Natural killer cell (primary cell): Measurements from ENCODE around the gene UNC5B. TPM values are rescaled to one million over a fixed set of nuclear protein-coding genes. Genes with fewer than 3 reads are reported as not detected.

ENCODE experiments used
- ATAC-seq, 3 donors: fragments of 150-1000 bp in 2 of 3; fragments of 200-7000 bp in 1 of 3; cut with Tn5 transposase; 1 replicate in 1 of 3; 2 replicates in 2 of 3; pipeline ENCODE4 v1.10.0; 2021; ENCODE audit warnings: mild to moderate bottlenecking in 2 of 3, moderate library complexity in 2 of 3
- DNase-seq, 2 donors: peaks; one replicate each; pipeline versions ENCODE4 v3.0.0 to v3.0.0-alpha.2; 2013 to 2021; ENCODE audit warnings: mixed read lengths in 1 of 2
- H3K27ac ChIP-seq: one replicate; pipeline ENCODE4 v1.5.1; 2013; ENCODE audit warnings: mild to moderate bottlenecking, low read length
- H3K27me3 ChIP-seq: one replicate; pipeline ENCODE4 v1.6.1; 2013; ENCODE audit warnings: low read length; ENCODE audit not compliant: control insufficient read depth, insufficient read depth
- H3K36me3 ChIP-seq: one replicate; pipeline ENCODE4 v1.6.1; 2013; ENCODE audit warnings: low read length; ENCODE audit not compliant: control insufficient read depth, insufficient read depth
- H3K4me1 ChIP-seq: one replicate; pipeline ENCODE4 v1.6.1; 2013; ENCODE audit warnings: low read length; ENCODE audit not compliant: control insufficient read depth, insufficient read depth
- H3K4me3 ChIP-seq: one replicate; pipeline ENCODE4 v1.5.1; 2013; ENCODE audit warnings: low read length
- H3K9me3 ChIP-seq: one replicate; pipeline ENCODE4 v1.6.1; 2013; ENCODE audit warnings: low read length; ENCODE audit not compliant: control insufficient read depth, insufficient read depth
- H3K27ac Mint-ChIP-seq, 2 donors: one replicate each; pipeline ENCODE4 v1.8.0; 2022; ENCODE audit warnings: mild to moderate bottlenecking in 2 of 2, mixed read lengths in 2 of 2, moderate library complexity in 1 of 2
- H3K27me3 Mint-ChIP-seq, 2 donors: one replicate each; pipeline ENCODE4 v1.8.0; 2022; ENCODE audit warnings: low read depth in 2 of 2, mixed read lengths in 2 of 2
- H3K36me3 Mint-ChIP-seq: one replicate; pipeline ENCODE4 v1.8.0; 2022; ENCODE audit warnings: mixed read lengths
- H3K4me1 Mint-ChIP-seq, 2 donors: one replicate each; pipeline ENCODE4 v1.8.0; 2022; ENCODE audit warnings: mixed read lengths in 2 of 2
- H3K4me3 Mint-ChIP-seq: one replicate; pipeline ENCODE4 v1.8.0; 2022; ENCODE audit warnings: mild to moderate bottlenecking, moderate library complexity, mixed read lengths
- H3K9me3 Mint-ChIP-seq, 2 donors: one replicate each; pipeline ENCODE4 v1.8.0; 2022; ENCODE audit warnings: mixed read lengths in 2 of 2
- CTCF ChIP-seq: fragments of 200-600 bp; IDR thresholded peaks from one replicate; pipeline ENCODE4 v1.8.0; 2022; ENCODE audit warnings: antibody characterized with exemption
- WGBS: methylation state at CpG from one replicate; pipeline ENCODE4 v1.1.7; 2013; ENCODE audit warnings: missing lambda C conversion rate; ENCODE audit not compliant: insufficient coverage; 5-methylcytosine and 5-hydroxymethylcytosine counted together
- intact Hi-C: fragments of 100-400 bp; cut with micrococcal nuclease; formaldehyde crosslinking; loops from one replicate; pipeline ENCODE4 v1.14.2; 2022
- total RNA-seq, 4 donors: library from RNA; stranded (reverse); fragments of 120-200 nt in 1 of 4; gene quantifications; one replicate each; pipeline versions ENCODE4 v1.2.3 to v1.2.4, GENCODE V29; 2013 to 2022

Gene UNC5B
- total RNA-seq, 3 donors from 2014 or later (not counting 1 experiment from before 2014, with no cell fraction given), result 0.09 to 0.65 (median 0.09) TPM

- Mint-ChIP-seq H3K27me3 (no peaks in the 10 kb centered on the region), H3K36me3 (no peaks in the 10 kb centered on the region), H3K9me3 (no peaks in the 10 kb centered on the region), H3K27ac (no peak overlapping the region), H3K4me3 (no peak overlapping the region), H3K4me1 (no peaks in the 10 kb centered on the region)
- ATAC-seq (no peak), DNase-seq (no peak)
- TF ChIP-seq CTCF, result no peak
- WGBS, result 86% methylated on average over 8 of the region's 12 CpGs
- no peaks in the 10 kb centered on the region for H3K9me3 ChIP-seq
- no peak overlapping the region for H3K27ac ChIP-seq
- no peaks in the 10 kb centered on the region for H3K27me3 ChIP-seq
- intact Hi-C loops, result no loop called here
- H3K4me1 ChIP-seq, result no peaks in the 10 kb centered on the region
- H3K36me3 ChIP-seq, result no peaks in the 10 kb centered on the region
- H3K4me3 ChIP-seq, result no peak overlapping the region
Observed at GRCh38 chr10:71225291-71226058, 13.1 kb downstream of the UNC5B start.

- intact Hi-C loops, result no loop called here
- 90% methylated on average over 16 of the region's 16 CpGs for WGBS
- DNase-seq, result no peak
- no peak for TF ChIP-seq CTCF
- no peaks in the 10 kb centered on the region for H3K4me1 Mint-ChIP-seq
- H3K27ac Mint-ChIP-seq, result no peak overlapping the region
- Histone ChIP-seq H3K27ac (no peak overlapping the region), H3K4me1 (no peaks in the 10 kb centered on the region), H3K4me3 (no peak overlapping the region), H3K27me3 (no peaks in the 10 kb centered on the region), H3K9me3 (no peaks in the 10 kb centered on the region), H3K36me3 (no peaks in the 10 kb centered on the region)
- H3K4me3 Mint-ChIP-seq, result no peak overlapping the region
- no peaks in the 10 kb centered on the region for H3K9me3 Mint-ChIP-seq
- ATAC-seq, result no peak
- no peaks in the 10 kb centered on the region for H3K27me3 Mint-ChIP-seq
- no peaks in the 10 kb centered on the region for H3K36me3 Mint-ChIP-seq
Observed at GRCh38 chr10:71228875-71229675, 16.7 kb downstream of the UNC5B start.

GRCh38 chr10:71229726-71230655 is 17.6 kb downstream of the UNC5B start:
- H3K36me3 ChIP-seq, result no peaks in the 10 kb centered on the region
- DNase-seq (no peak), ATAC-seq (no peak)
- TF ChIP-seq CTCF, result no peak
- H3K4me1 Mint-ChIP-seq, result no peaks in the 10 kb centered on the region
- no peaks in the 10 kb centered on the region for H3K9me3 Mint-ChIP-seq
- no peak overlapping the region for H3K27ac Mint-ChIP-seq
- H3K4me1 ChIP-seq, result no peaks in the 10 kb centered on the region
- no peaks in the 10 kb centered on the region for H3K36me3 Mint-ChIP-seq
- H3K27me3 ChIP-seq, result no peaks in the 10 kb centered on the region
- no peaks in the 10 kb centered on the region for H3K27me3 Mint-ChIP-seq
- intact Hi-C loops, result no loop called here
- H3K4me3 ChIP-seq, result no peak overlapping the region
- no peak overlapping the region for H3K27ac ChIP-seq
- H3K9me3 ChIP-seq, result no peaks in the 10 kb centered on the region
- WGBS, result 88% methylated on average over 11 of the region's 11 CpGs
- no peak overlapping the region for H3K4me3 Mint-ChIP-seq
